Hepatocyte (in vitro differentiated cells): ENCODE data around the gene FAM229B. TPM values are rescaled to one million over a fixed set of nuclear protein-coding genes. Genes with fewer than 3 reads are reported as not detected.

Source experiments
- DNase-seq: peaks from one replicate; pipeline ENCODE4 v3.0.0-alpha.2; 2016; ENCODE audit warnings: low spot score
- H2AFZ ChIP-seq: fragments of 200-600 bp; sonication (generic); 2 replicates; pipeline ENCODE4 v1.6.0; 2016; ENCODE audit warnings: antibody characterized with exemption, mild to moderate bottlenecking
- H3K27ac ChIP-seq: fragments of 200-600 bp; sonication (generic); 2 replicates; pipeline ENCODE4 v1.5.1; 2016; ENCODE audit warnings: mild to moderate bottlenecking
- H3K27me3 ChIP-seq: fragments of 200-600 bp; sonication (generic); 2 replicates; pipeline ENCODE4 v1.6.1; 2016
- H3K36me3 ChIP-seq: fragments of 200-600 bp; sonication (generic); replicated peaks from 2 replicates; pipeline ENCODE4 v1.5.1; 2016; ENCODE audit warnings: low read depth; ENCODE audit not compliant: insufficient read depth
- H3K4me1 ChIP-seq: fragments of 200-600 bp; sonication (generic); 2 replicates; pipeline ENCODE4 v1.5.1; 2016; ENCODE audit warnings: mild to moderate bottlenecking, moderate library complexity; ENCODE audit not compliant: insufficient read depth
- H3K4me2 ChIP-seq: fragments of 200-600 bp; sonication (generic); 2 replicates; pipeline ENCODE4 v1.6.0; 2016
- H3K4me3 ChIP-seq: fragments of 200-600 bp; sonication (generic); 2 replicates; pipeline ENCODE4 v1.5.1; 2016; ENCODE audit warnings: mild to moderate bottlenecking
- H3K79me2 ChIP-seq: fragments of 200-600 bp; sonication (generic); 2 replicates; pipeline ENCODE4 v1.6.0; 2017; ENCODE audit warnings: mild to moderate bottlenecking
- H3K9me2 ChIP-seq: fragments of 200-600 bp; sonication (generic); replicated peaks from 2 replicates; pipeline ENCODE4 v1.6.0; 2017; ENCODE audit warnings: mild to moderate bottlenecking; ENCODE audit not compliant: insufficient read depth
- H3K9me3 ChIP-seq: fragments of 200-600 bp; sonication (generic); 2 replicates; pipeline ENCODE4 v1.5.1; 2016; ENCODE audit warnings: low read depth, mild to moderate bottlenecking
- H4K20me1 ChIP-seq: fragments of 200-600 bp; sonication (generic); 2 replicates; pipeline ENCODE4 v1.6.0; 2016; ENCODE audit warnings: mild to moderate bottlenecking; ENCODE audit not compliant: insufficient read depth, poor library complexity, severe bottlenecking
- EZH2 ChIP-seq: fragments of 200-600 bp; sonication (generic); IDR thresholded peaks from 2 replicates; pipeline ENCODE4 v1.6.1; 2016; ENCODE audit warnings: antibody characterized with exemption, mild to moderate bottlenecking, borderline replicate concordance
- EZH2phosphoT487 ChIP-seq: fragments of 200-600 bp; sonication (generic); IDR thresholded peaks from one replicate; pipeline ENCODE4 v1.6.1; 2018; ENCODE audit warnings: antibody characterized with exemption, mild to moderate bottlenecking, low read depth, moderate library complexity; ENCODE audit not compliant: unreplicated experiment, severe bottlenecking
- WGBS: methylation state at CpG from one replicate; pipeline ENCODE4 v1.1.6; 2016; ENCODE audit warnings: low lambda C conversion rate; ENCODE audit errors: missing lambda C conversion rate; 5-methylcytosine and 5-hydroxymethylcytosine counted together
- polyA plus RNA-seq: library from polyadenylated mRNA; unstranded; fragments of >200 nt; fragmentation: Nextera tagmentation; extraction: Ambion mirVana; gene quantifications from 2 replicates; pipeline ENCODE4 v1.2.1, GENCODE V29; 2016
- total RNA-seq: library from RNA; depleted of rRNA; stranded (reverse); fragments of >200 nt; gene quantifications from 2 replicates; pipeline ENCODE4 v1.2.3, GENCODE V29; 2014
- TF ChIP-seq, protein P1 (sequence below): fragments of 200-600 bp; sonication (generic); IDR thresholded peaks from 2 replicates; pipeline ENCODE4 v1.5.1; 2016; ENCODE audit warnings: antibody characterized with exemption, mild to moderate bottlenecking; ENCODE audit not compliant: poor library complexity

The FAM229B gene
- total and polyA plus RNA-seq, 2 experiments from 2014 or later = 3.4 to 25.3 TPM

GRCh38 chr6:112145080-112145573 lies 57.7 kb downstream of the FAM229B start:
- Histone ChIP-seq H3K27me3 (no peaks in the 10 kb centered on the region), H3K4me3 (no peak overlapping the region), H3K9me2 (no peaks in the 10 kb centered on the region), H3K4me1 (no peaks in the 10 kb centered on the region), H3K4me2 (no peak overlapping the region), H3K27ac (no peak overlapping the region), H3K79me2 (no peaks in the 10 kb centered on the region), H3K36me3 (no peaks in the 10 kb centered on the region), H3K9me3 (no peaks in the 10 kb centered on the region), H4K20me1 (no peaks in the 10 kb centered on the region), H2AFZ (no peak overlapping the region)
- DNase-seq = no peak
- 92% methylated on average over 10 of the region's 10 CpGs for WGBS
- TF ChIP-seq EZH2 (no peak), EZH2phosphoT487 (no peak)
- TF ChIP-seq, protein P1, sequence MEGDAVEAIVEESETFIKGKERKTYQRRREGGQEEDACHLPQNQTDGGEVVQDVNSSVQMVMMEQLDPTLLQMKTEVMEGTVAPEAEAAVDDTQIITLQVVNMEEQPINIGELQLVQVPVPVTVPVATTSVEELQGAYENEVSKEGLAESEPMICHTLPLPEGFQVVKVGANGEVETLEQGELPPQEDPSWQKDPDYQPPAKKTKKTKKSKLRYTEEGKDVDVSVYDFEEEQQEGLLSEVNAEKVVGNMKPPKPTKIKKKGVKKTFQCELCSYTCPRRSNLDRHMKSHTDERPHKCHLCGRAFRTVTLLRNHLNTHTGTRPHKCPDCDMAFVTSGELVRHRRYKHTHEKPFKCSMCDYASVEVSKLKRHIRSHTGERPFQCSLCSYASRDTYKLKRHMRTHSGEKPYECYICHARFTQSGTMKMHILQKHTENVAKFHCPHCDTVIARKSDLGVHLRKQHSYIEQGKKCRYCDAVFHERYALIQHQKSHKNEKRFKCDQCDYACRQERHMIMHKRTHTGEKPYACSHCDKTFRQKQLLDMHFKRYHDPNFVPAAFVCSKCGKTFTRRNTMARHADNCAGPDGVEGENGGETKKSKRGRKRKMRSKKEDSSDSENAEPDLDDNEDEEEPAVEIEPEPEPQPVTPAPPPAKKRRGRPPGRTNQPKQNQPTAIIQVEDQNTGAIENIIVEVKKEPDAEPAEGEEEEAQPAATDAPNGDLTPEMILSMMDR = no peak

DNA sequence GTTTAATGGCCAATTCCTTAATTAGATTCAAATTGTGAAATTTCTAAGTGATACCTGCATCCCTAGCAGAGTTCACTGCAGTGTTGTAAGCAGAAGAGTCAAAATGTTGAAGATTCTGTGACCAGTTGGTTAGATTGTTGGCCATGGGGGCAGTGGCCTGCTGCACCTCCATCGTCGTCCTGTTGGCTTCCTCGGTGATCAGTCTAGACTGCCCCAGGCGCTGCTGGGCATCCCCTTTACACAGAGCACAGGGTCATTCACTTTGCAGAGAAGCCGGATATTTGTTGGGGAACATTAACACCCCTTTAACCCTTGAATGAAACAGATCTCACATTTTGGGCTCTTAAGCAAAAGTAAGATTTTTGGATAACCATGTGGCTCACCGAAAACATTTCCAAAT lies 60.7 kb downstream of the FAM229B start:
- Histone ChIP-seq H3K27ac (no peak overlapping the region), H3K4me1 (no peaks in the 10 kb centered on the region), H3K79me2 (no peaks in the 10 kb centered on the region), H3K9me2 (no peaks in the 10 kb centered on the region), H3K36me3 (no peaks in the 10 kb centered on the region), H3K4me3 (no peak overlapping the region), H3K4me2 (no peak overlapping the region), H3K9me3 (no peaks in the 10 kb centered on the region), H3K27me3 (no peaks in the 10 kb centered on the region), H2AFZ (no peak overlapping the region), H4K20me1 (no peaks in the 10 kb centered on the region)
- DNase-seq = no peak
- TF ChIP-seq, protein P1 = no peak
- TF ChIP-seq EZH2phosphoT487 (no peak), EZH2 (no peak)
- 88% methylated on average over 6 of the region's 6 CpGs for WGBS

- H3K27me3 ChIP-seq = no peaks in the 10 kb centered on the region
- no peaks in the 10 kb centered on the region for H3K9me3 ChIP-seq
- H2AFZ ChIP-seq = no peak overlapping the region
- H3K36me3 ChIP-seq = no peaks in the 10 kb centered on the region
- peak overlapping the region; percentile 80 for H3K27ac ChIP-seq
- TF ChIP-seq, protein P1 = no peak
- TF ChIP-seq EZH2phosphoT487 (no peak), EZH2 (no peak)
- no peaks in the 10 kb centered on the region for H3K9me2 ChIP-seq
- WGBS = no CpG with 5 or more reads among the region's 1 CpG
- H3K4me1 ChIP-seq = no peaks in the 10 kb centered on the region
- no peaks in the 10 kb centered on the region for H4K20me1 ChIP-seq
- no peak overlapping the region for H3K4me2 ChIP-seq
- H3K79me2 ChIP-seq = no peaks in the 10 kb centered on the region
- DNase-seq = no peak
- H3K4me3 ChIP-seq = no peak overlapping the region
Observed at GRCh38 chr6:112149236-112149635, 61.8 kb downstream of the FAM229B start.
